Stimulated activated CD4-positive, alpha-beta T cell treated with anti-CD3 and anti-CD28 coated beads, TNF-alpha, amount 100 ng/mL, for 24 hours (primary cell): Measurements from ENCODE around the gene MPHOSPH9.

Source experiments
- DNase-seq, 3 experiments: peaks; one replicate each; pipeline ENCODE4 v3.0.0-alpha.2; 2020; ENCODE audit warnings: low read depth in 3 of 3

Gene MPHOSPH9

DNA sequence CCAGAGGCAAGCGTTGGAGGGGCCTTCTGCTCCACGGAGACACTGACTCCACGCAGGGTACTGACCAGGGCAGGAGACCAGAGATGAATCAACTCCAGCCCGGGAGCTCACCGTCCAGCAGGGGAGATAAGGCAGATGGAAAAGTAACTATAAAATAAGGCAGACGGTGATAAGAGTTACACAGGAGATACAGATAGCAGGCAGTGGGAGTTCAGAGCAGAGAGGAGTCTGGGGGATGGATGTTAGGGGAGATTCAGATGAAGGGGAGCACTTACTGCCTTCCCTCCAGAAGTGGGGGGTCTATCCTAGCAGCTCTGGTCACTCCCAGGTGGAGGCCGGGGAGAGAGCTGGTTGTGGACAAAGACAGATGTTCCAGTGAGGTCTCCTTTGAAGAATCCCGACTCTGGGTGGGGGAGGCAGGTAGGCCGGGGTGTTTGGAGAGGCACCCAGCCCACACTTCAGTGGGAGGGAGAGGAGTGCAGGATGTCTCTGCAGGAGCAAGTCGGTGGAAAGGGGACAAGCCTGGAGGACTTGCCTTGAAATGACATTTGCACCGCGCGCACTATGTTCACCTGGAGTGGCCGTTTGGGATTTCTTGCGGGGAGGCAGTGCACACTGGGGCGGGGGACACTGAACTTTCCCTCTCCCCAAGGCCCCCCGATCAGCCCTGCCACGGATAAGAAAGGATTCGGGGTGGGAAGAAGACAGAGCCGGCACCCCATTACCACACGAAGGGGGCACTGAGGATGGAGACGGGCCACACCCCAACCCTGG lies 83.3 kb downstream of the MPHOSPH9 start:
- no peak for DNase-seq

DNA sequence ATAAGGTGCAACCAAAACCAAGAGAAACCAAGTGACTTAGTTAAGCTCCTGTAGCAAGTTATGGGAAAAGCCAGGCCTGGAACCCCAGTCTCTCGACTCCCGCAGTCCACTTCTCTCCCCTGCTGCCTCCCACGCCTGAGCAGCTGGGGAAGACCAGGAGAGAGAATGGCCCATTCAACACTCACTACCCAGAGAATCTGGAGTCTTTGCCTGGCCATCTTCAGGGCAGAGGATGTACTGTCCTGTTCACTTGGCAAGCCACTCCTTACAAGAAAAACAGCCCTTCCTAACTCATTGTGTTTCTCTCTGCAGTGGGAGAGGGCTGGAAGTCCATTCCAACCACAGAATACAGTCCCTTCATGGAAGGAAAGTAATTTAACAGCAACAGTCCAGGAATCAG lies 83.9 kb downstream of the MPHOSPH9 start:
- DNase-seq: no peak

DNA sequence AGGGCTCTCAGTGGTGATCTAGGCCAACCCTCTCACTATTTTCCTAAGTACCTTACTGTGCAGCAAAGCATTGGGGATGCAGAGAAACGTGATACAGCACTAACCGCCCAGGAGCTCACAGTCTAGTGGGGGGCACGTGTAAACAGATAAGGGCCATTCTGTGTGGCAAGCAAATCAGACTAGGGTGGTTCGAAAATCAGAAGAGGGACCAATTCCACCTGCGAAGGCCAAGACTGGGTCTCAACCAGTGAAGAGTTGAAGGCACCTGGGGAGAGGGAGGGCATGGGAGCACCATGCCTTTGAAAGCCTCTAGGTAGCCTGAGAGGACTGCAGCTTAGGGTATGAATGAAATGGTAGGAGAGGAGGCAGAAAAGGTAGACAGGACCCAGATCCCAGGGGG lies 84.3 kb downstream of the MPHOSPH9 start:
- DNase-seq: no peak

DNA sequence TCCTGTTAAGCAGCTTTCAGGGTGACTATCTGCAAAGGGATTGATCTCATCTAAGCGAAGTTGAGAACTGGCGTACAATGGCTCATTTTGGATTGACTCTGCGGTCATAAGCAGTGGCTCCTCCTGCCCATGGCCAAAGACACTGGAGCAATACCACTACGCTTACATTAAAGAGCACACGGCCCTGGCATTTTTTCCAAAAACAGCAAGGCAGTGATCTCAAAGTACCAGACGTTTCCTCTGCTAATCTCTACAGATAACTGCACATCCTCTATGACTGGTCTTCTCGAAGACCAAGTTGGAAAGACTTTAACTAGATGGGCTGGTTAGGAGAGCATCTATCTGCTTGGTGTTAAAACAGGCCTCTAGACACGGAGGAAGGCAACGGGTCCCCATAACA lies 84.7 kb downstream of the MPHOSPH9 start:
- DNase-seq: no peak

DNA sequence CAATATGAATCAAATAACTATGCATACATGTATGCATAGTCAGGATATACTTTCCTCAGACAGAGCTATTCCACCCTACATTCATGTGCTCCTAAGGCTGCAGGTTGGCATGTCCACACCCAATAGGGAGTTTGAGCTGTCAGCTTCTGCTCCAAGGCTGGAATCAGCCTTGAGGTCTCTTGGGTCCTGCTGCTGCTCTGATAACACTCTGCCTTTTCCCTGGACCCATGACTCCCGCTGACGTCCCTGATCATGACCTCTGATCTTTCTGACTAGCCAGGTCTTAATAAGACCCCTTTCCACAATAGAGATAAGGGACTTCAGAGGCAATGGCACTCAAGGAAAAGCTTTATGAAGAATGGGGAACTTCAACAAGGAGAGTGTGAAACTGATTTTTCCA lies 87.7 kb downstream of the MPHOSPH9 start:
- no peak for DNase-seq

DNA sequence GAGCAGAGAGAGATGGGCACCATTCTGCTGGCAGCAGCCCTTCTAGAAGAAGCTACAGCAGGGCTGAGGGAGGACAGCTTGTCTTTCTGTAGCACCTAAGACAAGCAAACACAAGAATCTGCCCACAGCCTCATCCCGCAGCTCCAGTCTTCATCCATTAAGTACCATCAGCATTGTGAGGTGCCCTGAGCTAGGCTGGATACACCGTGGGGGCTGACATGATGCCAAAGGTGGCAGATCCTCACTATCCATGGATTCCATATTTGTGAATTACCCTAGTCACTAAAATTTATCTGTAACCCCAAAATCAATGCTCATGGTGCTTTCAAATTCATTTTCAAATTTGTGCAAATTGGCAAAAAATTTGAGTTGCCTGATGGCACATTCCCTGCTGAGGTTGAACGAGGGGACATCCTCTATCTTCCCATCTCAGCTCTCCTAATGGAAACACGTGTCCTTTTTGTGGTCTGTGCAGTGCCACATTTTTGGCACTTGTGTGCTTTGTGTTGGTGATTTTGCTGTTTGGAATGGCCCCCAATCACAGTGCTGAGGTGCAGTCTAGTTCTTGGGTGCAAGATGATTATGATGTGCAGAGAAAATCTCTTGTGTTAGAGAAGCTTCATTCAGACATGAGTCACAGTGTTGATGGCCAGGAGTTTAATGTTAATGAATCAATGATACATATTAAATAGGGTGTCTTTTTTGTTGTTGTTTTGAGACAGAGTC lies 89.0 kb downstream of the MPHOSPH9 start:
- no peak for DNase-seq

DNA sequence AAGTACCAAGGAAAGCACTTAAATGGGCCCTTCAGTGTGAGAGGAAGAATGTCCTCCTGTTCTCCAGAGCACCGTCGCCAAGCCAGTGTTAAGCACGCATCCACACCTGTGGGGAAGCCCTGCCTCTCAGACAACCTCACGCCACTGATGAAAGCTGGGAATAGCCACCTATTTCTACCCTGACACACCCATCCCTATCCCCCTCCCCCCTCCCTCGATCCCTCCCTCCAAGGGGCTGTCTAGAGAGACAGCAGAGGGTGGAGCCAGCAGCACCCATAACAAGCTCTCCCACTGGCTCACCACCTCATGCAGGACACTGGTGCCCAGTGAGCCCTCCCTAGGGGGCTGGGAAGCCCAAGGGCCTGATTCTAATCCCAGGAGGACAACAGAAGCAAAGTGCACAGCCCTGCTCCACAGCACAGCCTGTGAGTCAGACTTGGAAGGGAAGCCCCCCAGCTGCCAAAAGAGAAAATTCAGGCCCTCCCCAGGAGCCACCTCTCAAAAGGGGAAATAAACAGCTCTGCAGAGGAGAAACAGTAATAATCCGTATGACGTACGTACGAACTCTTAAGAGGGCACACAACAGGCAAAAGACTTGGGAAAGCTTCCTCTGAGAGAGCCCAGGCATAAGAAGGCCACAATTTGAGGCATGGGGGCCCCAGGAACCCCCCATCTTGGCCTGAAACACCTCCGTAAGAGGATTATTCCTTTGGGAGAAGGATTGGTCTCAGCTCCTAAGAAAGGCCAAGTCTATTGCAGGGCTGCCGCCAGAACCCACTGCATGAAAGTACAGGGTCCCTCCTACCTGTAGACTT lies 89.8 kb downstream of the MPHOSPH9 start:
- no peak for DNase-seq

DNA sequence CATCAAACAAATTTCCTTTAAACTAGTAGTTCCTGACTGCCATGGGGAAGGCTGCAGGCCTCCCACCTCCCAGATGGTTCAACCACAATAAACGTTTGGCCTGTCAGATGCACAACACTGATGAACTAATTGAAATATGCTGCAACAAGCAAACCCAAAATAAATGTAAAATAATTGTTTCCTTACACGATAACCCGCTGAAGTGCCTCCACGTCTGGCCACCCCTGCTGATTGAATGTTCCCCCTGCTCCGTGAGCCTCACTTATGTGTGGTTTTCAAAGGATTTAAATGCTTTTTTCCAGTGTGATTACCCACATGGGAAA lies 90.5 kb downstream of the MPHOSPH9 start:
- no peak for DNase-seq

DNA sequence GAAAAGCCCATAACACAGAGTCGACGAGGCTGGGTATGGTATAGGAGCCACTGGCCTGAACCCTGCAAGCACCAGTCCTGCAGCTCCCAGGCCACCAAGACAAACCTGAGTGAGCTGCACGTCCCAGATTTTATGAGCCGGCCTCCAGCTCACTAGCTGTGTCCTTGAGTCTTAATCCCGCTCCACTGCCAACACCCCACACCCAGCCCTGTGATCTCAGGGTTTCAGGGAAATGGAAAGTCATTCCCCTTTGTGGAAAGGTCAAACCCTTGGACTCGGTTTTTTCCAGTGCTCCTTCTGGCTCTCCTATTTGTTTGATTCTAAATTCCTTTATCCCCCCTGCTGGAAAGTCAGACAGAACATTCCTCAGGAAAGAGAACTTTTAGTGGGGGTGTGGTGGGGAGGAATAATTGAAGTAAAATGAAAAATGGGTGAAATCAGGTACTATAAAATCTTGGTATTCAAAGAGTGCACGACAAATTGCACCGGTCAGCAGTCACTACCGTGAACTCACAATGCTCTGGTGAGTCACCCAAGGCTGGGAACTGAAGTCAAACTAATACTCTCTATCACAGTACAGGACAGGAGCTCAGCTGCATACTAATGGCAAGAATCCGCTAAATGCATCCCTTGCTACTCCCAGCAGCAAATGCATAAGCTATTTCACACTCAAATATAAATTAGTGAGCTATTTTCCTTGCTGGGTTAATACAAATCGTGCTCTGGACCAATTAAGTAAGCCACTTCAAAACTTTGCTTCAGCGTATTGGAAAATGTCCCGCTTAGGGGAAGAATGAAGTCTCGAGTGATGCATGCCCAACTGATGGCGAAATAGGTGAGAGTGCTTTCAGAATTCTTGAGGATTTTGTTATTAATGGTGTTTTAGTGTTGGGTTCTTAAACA lies 91.1 kb downstream of the MPHOSPH9 start:
- no peak for DNase-seq

DNA sequence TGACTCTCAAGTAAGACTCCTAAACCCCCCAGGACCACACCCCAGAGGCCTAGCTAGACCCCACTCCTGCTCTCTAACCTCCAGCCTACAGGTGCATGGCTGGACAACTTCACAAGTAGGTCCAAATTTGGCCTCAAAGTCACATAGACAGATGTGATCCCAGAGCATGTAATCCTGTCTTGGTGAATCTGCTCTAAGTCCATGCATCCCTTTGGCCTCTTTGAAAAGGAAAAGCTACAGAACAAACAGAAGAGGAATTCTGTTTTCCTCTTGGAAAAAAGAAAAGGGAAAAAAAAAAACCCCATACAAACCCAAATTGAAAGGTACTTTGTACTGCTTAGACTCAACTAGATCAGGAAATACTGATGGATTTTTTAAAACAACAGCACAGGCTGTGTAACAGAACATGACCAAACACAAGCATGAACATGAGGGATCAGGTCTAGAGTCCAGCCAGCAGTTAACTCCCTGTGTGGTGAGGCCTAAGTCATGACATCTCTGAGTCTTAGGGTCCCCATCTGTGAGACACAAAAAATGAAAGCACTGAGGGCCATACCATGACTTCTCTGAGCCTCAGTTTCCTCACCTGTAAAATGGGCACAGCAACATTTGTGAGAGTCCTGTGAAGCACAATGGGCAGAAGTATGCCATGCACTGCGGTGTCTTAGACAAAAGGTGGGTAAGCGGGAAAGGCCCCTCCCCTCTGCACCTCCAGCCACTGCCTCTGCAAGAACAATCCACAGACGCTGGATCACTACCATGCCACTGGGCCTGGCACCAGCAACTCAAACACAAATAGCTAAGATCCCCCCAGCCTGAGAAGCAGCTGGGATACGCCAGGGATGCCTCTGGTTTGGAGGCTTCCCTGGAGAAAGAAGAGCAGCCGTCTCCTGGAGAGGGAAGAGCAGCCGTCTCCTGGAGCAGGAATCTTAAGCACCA lies 92.0 kb downstream of the MPHOSPH9 start:
- DNase-seq: no peak

DNA sequence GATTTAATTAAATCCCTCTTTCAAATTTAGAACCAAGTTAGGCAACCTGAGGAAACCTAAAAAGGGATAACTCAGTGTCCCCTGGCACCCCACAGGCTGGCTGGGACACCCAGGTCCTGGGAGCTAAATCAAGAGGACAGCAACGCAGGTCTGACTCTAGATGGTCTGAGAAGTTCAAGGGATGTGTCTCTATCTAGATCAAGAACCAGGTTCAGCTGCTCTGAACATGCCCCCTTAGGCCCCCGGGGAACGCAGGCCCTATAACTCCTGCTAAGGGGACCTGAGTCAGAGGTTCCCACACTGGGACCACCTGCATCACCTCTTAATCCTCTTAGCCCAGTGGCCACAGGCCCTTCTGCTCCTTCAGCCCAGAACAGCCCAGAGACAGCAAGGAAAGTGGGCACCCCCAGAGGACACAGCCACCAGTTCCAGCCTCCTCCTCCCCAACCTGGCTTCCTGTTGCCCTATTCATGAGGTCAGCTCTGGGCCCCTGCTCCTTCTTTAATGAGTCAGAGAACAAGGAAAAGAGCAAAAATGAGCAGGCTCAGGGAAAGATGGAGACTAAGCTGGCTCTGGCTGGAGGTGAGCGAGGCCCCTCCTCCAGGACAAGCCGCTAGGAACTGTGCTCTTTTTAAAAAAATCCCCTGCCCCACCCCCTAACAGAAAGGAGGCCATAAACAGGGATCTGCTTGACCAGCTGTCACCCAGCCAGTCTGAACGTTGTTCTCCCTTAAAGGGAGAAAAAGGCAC lies 92.8 kb downstream of the MPHOSPH9 start:
- DNase-seq: no peak

DNA sequence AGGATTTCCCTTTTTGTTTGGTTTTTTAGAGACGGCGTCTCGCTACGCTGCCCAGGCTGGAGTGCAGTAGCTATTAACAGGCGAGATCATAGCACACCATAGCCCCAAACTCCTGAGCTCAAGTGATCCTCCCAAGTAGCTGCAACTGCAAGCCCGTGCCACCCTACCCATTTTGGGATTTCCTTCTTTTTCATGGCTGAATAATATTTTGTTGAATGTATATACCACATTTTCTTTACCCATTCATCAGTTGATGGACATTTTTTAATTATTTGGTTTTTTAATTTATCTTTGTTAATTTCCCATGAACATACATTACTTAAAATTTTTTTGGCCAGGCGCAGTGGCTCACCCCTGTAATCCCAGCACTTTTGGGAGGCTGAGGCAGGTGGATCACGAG lies 97.3 kb downstream of the MPHOSPH9 start:
- DNase-seq: no peak

DNA sequence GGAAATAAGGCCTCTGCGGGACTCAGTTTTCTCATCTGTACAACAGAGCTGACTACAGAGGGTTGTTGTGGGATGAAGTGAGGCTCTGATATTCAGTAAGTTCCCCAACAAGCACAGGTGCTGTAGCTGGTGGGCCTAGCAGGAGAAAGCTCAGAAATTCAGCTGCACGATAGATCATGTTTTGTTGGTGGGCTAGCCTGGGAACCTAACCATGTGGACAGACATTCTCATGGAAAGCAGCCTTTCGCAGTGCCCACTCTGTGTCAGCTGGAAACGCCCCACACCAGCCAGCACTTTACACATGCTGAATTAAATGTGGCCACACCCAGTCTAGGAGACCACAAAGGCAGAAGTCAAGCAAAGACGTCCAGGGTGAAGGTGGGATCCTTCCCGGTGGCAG lies 98.1 kb downstream of the MPHOSPH9 start:
- DNase-seq: no peak

DNA sequence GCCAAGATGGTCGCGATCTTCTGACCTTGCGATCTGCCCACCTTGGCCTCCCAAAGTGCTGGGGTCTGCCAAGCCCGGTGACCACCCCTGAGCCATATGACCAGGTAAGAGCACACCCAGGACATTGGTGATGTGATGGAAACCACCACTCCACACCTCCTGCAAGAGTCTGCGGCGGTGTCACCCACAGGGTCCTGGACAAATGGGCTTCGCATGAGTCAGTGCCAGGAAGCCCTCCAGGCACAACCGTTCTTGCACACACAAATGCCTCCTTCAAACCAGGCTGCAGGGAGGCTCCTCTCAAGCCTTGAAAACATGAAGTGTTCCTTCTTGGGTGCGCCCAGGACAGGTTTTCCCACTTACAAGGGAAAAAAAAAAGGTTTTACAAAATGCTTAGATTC lies 98.7 kb downstream of the MPHOSPH9 start:
- DNase-seq: no peak

DNA sequence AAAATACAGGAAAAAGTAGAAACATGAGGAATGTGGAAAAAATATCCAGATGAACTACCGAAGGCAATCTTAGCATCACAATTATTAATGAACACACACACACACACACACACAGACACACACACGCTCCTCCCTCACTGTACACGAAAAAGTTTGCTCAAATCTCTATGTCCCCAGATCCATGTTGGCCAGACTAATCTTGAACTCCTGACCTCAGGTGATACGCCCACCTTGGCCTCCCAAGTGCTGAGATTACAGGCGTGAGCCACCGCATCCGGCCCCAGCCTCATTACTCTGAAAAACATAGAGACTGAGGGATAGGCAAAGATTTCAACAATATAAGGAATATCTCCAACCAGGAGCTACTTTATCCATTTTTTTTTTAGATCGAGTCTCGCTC lies 99.2 kb downstream of the MPHOSPH9 start:
- no peak for DNase-seq

DNA sequence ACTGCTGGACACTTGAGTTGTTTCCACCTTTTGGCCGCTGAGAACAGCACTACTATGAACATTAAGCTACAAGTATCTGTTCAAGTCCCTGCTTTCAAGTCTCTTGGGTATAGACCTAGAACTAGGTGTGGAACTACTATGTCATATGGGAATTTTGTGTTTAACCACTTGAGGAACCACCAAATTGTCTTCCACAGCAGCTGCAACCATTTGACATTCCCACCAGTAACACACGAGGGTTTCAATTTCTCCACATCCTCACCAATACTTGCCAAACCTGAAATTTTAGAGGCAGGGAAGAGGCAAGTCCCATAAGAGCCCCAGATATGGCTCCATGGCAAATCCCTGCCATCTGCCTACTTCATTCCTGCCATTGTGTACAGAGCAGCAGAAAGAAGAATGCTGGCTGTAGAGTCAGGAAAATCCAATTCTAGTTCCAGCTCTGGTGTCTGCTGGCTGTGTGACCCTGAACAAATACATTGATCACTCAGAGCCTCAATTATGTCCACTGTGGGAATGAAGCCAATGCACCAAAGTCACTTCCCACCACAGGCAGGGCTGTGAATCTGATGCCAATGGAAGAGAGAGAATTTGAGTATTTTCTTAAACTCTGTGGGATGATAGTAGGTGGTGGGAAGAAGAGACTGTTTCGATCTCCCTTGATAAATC lies 99.9 kb downstream of the MPHOSPH9 start:
- no peak for DNase-seq

DNA sequence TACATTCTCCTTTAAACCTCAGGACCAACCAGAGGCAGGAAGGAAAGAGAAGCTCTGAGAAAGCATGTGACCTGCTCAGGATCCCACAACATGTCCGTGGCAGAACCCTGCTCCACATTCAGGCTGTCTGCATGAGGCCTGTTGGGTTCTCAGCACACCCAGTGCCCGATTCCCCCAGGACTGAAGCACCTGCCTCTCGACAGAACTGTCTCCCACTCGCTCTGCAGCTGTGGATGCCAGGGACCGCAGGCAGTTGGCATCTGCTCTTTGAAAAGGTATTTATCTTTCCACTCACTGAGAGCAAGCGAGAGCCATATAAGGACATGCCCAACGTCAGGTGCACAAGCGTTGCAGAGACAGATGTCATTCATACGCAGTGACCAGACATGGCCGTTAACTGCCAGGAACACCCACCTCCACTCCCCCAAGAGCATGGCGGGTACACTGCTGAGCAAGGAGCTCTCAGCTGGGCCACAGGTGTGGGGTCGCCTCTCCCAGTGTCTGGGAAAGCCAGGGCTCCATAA lies 101.0 kb downstream of the MPHOSPH9 start:
- DNase-seq: no peak

DNA sequence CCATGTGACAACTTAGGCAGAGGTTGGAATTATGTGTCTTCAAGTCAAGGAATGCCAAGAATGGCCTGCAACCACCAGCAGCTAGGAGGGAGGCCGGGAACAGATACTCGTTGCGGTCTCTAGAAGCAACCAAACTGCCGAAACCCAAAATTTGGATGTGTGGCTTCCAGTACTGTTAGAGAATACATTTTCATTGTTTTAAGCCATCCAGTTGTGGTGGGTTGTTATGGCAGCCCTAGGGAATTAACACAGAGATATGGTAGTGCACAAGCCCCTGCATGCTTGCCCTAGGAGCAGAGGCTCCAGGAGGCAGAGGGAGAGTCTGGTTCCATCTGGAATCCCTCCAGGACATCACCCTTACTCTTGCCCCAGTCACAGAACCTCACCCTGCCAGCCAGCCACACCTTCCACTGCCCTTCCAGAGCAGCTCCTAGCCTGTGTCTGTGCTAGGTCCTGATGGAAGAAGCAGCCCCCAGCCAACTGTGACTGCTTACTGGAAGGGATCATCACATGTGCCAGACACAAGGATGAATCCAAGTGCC lies 101.6 kb downstream of the MPHOSPH9 start:
- no peak for DNase-seq

DNA sequence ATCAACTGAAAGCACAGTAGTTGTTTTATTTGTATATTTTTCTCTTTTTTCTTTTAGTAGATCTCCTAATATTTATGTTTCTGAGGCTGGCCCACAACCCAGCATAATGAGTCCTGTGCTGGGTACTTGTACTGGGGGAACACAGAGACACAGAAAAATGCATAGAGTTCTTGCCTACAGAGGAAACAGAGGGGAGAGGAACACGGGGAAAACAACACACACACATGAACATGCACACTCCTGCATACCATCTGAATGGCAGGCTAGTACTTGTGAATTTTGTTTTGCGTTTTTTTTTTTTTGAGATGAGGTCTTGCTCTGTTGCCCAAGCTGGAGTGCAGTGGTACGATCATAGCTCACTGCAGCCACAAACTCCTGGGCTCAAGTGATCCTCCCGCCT lies 103.3 kb downstream of the MPHOSPH9 start:
- no peak for DNase-seq
